Activated CD8-positive, alpha-beta memory T cell treated with anti-CD3 and anti-CD28 coated beads, Interleukin-2, amount 50 U/mL, for 4 hours (primary cell): Measurements from ENCODE around the gene TAF11L14.
"Not testable (repeated sequence)": the region's sequence is repeated elsewhere in the genome, so short reads cannot be mapped to it uniquely, and the experiment has no call there.

Experiments used
- DNase-seq: peaks from one replicate; pipeline ENCODE4 v3.0.0-alpha.2; 2020

Gene TAF11L14

GRCh38 chr5:17634160-17634559, at the start of gene TAF11L14:
Gene TAF11L14, plus strand, starts transcription at chr5:17634460.
- DNase-seq, result no peak

GRCh38 chr5:17585658-17586057, 48.6 kb upstream of the TAF11L14 start, which contains the start of gene TAF11L7:
Gene TAF11L7, minus strand, starts transcription at chr5:17585758.
- DNase-seq, result not testable (repeated sequence)

GRCh38 chr5:17590860-17591259, 43.4 kb upstream of the TAF11L14 start, which contains the start of gene TAF11L8:
Gene TAF11L8, minus strand, starts transcription at chr5:17590960.
- not testable (repeated sequence) for DNase-seq

GRCh38 chr5:17594255-17594654, 40.0 kb upstream of the TAF11L14 start, which contains the start of gene TAF11L9:
Gene TAF11L9, minus strand, starts transcription at chr5:17594394.
- DNase-seq, result not testable (repeated sequence)

GRCh38 chr5:17597728-17598127, 36.5 kb upstream of the TAF11L14 start, which contains the start of gene TAF11L10:
Gene TAF11L10, minus strand, starts transcription at chr5:17597828.
- not testable (repeated sequence) for DNase-seq

- DNase-seq, result not testable (repeated sequence)
Observed at GRCh38 chr5:17603880-17604279, 30.4 kb upstream of the TAF11L14 start, which contains the start of gene TAF11L11. Gene TAF11L11, plus strand, starts transcription at chr5:17604183.

- no peak for DNase-seq
Observed at GRCh38 chr5:17604951-17605350, 29.3 kb upstream of the TAF11L14 start.

GRCh38 chr5:17607461-17607860, 26.8 kb upstream of the TAF11L14 start:
- not testable (repeated sequence) for DNase-seq

- not testable (repeated sequence) for DNase-seq
Observed at GRCh38 chr5:17610092-17610491, 24.2 kb upstream of the TAF11L14 start, which contains the start of gene TAF11L12. Gene TAF11L12, plus strand, starts transcription at chr5:17610392.

GRCh38 chr5:17614872-17615605, 19.2 kb upstream of the TAF11L14 start:
- DNase-seq, result no peak

GRCh38 chr5:17619354-17619753, 14.9 kb upstream of the TAF11L14 start:
- DNase-seq, result no peak

- DNase-seq, result no peak
Observed at GRCh38 chr5:17620627-17621026, 13.6 kb upstream of the TAF11L14 start.

- DNase-seq, result no peak
Observed at GRCh38 chr5:17625686-17626085, 8.6 kb upstream of the TAF11L14 start.

- DNase-seq, result not testable (repeated sequence)
Observed at GRCh38 chr5:17631788-17632187, 2.5 kb upstream of the TAF11L14 start, which contains the start of gene TAF11L13. Gene TAF11L13, plus strand, starts transcription at chr5:17632088.

- not testable (repeated sequence) for DNase-seq
Observed at GRCh38 chr5:17649232-17649631, 15.0 kb downstream of the TAF11L14 start.

GRCh38 chr5:17655201-17655759, 21.0 kb downstream of the TAF11L14 start:
- DNase-seq, result not testable (repeated sequence)

GRCh38 chr5:17655921-17656320, 21.7 kb downstream of the TAF11L14 start:
- no peak for DNase-seq

GRCh38 chr5:17663182-17663581, 28.9 kb downstream of the TAF11L14 start:
- no peak for DNase-seq

GRCh38 chr5:17665836-17666235, 31.6 kb downstream of the TAF11L14 start:
- DNase-seq, result no peak

GRCh38 chr5:17666726-17667235, 32.5 kb downstream of the TAF11L14 start:
- no peak for DNase-seq

- DNase-seq, result no peak
Observed at GRCh38 chr5:17670353-17670752, 36.1 kb downstream of the TAF11L14 start.

- no peak for DNase-seq
Observed at GRCh38 chr5:17678751-17679324, 44.6 kb downstream of the TAF11L14 start.

GRCh38 chr5:17679597-17680203, 45.4 kb downstream of the TAF11L14 start:
- no peak for DNase-seq
